Measurements from ENCODE around the gene CLIP2. TPM values are rescaled to one million over a fixed set of nuclear protein-coding genes. Genes with fewer than 3 reads are reported as not detected.
"Not testable (repeated sequence)": the region's sequence is repeated elsewhere in the genome, so short reads cannot be mapped to it uniquely, and the experiment has no call there.

Gene CLIP2
- total RNA-seq, result 24.0 and 26.5 TPM in 2 replicates
- long read RNA-seq, result 0 reads

DNA sequence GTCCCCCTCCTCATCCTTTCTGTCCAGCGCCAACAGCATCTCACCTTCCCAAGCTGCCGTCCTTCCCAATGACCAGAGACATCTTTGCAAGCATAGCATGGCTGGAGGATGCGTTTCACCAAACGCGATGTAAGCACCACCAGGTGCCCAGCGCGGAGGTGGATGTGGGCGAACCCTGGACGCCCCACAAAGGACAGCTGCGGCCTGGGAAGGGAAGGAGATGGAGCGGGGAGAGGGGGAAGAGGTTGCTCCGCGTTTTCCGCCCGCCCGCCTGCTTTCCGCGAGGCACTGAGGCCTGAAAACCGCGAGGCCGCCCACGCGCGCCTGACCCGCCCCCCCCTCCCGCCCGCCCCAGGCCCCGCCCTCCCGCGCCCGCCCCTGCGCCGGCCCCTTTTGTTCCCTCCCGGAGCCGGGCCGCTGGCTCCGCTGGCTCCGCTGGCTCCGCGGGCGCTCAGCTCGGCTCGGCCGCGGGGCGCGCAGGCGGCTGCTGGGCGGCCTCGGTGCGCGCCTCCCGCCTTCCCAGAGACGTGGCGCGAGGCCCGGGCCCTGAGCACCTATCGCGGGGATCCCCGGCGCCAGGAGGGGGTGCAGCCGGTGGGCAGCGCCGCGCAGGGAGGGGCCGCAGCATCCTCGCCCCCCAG lies at the start of gene CLIP2:
CLIP2 (plus strand) TSS at position 390 of the 641 bp plus-strand sequence. CDS start 28,140 bp downstream, outside the sequence.
- TF ChIP-seq, protein P1, sequence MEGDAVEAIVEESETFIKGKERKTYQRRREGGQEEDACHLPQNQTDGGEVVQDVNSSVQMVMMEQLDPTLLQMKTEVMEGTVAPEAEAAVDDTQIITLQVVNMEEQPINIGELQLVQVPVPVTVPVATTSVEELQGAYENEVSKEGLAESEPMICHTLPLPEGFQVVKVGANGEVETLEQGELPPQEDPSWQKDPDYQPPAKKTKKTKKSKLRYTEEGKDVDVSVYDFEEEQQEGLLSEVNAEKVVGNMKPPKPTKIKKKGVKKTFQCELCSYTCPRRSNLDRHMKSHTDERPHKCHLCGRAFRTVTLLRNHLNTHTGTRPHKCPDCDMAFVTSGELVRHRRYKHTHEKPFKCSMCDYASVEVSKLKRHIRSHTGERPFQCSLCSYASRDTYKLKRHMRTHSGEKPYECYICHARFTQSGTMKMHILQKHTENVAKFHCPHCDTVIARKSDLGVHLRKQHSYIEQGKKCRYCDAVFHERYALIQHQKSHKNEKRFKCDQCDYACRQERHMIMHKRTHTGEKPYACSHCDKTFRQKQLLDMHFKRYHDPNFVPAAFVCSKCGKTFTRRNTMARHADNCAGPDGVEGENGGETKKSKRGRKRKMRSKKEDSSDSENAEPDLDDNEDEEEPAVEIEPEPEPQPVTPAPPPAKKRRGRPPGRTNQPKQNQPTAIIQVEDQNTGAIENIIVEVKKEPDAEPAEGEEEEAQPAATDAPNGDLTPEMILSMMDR (conservative IDR thresholded peaks at IDR 0.05), result no peak
- peaks cover 28% of the 10 kb centered on the region for H3K4me1 Mint-ChIP-seq
- DNase-seq (ENCODE audit: low read depth, low spot score), result peak; percentile 62
- peaks cover 40% of the 10 kb centered on the region for H3K27me3 Mint-ChIP-seq (ENCODE audit: low read depth)
- peak within 1 kb of the TSS; percentile 88 for H3K4me3 Mint-ChIP-seq
- H3K27ac Mint-ChIP-seq (ENCODE audit: unreplicated experiment), result peak within 1 kb of the TSS; percentile 52
- H3K9me3 Mint-ChIP-seq, result no peaks in the 10 kb centered on the region
- no peaks in the 10 kb centered on the region for H3K36me3 Mint-ChIP-seq (ENCODE audit: low read depth)

DNA sequence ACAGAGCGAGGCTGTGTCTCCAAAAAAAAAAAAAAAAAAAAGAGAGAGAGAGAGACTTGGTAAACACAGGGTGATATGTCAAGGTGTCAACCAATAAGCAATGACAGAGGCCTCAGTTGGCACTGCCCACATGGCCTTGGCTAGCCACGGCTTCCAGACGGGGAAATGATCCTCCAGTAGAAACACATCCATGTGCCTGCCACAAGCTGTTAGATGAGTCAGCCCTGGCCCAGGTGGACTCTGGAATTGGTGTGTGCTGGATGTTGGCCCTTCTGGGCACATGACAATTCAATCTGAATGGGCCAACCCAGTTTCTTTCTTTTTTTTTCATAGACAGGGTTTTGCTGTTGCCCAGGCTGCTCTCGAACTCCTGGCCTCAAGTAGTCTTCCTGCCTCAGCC lies 48.7 kb upstream of the CLIP2 start:
- TF ChIP-seq, protein P1 (conservative IDR thresholded peaks at IDR 0.05), result no peak
- no peak for DNase-seq (ENCODE audit: low read depth, low spot score)
- no peak overlapping the region for H3K4me3 Mint-ChIP-seq
- no peaks in the 10 kb centered on the region for H3K27me3 Mint-ChIP-seq (ENCODE audit: low read depth)
- peaks cover 17% of the 10 kb centered on the region for H3K36me3 Mint-ChIP-seq (ENCODE audit: low read depth)
- no peak overlapping the region for H3K27ac Mint-ChIP-seq (ENCODE audit: unreplicated experiment)
- H3K9me3 Mint-ChIP-seq, result no peaks in the 10 kb centered on the region
- no peaks in the 10 kb centered on the region for H3K4me1 Mint-ChIP-seq

DNA sequence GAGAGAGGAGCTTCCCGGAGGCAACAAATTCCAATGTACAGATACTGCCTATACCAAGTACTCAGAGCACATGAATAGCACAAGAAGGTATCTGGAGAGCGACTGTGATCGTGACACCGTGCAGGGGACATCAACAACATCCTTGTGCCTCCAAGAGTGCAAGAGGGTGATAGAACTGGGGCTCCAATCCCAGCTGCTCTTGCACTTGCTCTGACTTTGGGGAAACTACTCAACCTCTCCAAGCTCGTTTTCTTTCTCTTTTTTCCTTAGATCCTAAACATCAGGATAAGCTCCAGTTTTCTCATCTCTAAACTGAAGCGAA lies 47.1 kb upstream of the CLIP2 start:
- no peak for DNase-seq (ENCODE audit: low read depth, low spot score)

DNA sequence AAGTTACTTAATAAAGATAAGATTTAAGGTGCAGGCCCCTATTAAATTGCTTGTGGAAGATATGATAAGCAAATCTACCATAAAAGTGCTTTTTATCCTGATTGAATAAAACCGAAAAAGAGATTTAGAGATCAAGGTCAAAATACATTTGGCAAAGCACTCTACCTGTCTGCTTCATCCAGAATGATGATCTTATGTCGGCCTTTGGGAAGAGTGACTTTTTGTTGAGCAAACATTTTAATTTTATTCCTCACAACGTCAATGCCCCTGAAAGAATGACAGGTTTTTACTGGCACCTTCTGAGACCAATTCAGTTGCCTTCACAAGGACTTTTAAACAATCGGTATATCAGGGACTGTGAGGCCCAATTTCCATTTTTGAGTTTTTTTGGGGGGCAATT lies 42.7 kb upstream of the CLIP2 start:
- no peaks in the 10 kb centered on the region for H3K9me3 Mint-ChIP-seq
- H3K4me1 Mint-ChIP-seq, result no peaks in the 10 kb centered on the region
- TF ChIP-seq, protein P1 (conservative IDR thresholded peaks at IDR 0.05), result no peak
- H3K36me3 Mint-ChIP-seq (ENCODE audit: low read depth), result peaks cover 20% of the 10 kb centered on the region
- H3K4me3 Mint-ChIP-seq, result peak overlapping the region; percentile 41
- H3K27me3 Mint-ChIP-seq (ENCODE audit: low read depth), result no peaks in the 10 kb centered on the region
- H3K27ac Mint-ChIP-seq (ENCODE audit: unreplicated experiment), result no peak overlapping the region
- no peak for DNase-seq (ENCODE audit: low read depth, low spot score)

More for the DNA sequence above, 47.1 kb upstream of the CLIP2 start:
- Mint-ChIP-seq H3K4me3 (no peak overlapping the region), H3K27me3 (ENCODE audit: low read depth) (no peaks in the 10 kb centered on the region), H3K36me3 (ENCODE audit: low read depth) (peaks cover 17% of the 10 kb centered on the region), H3K27ac (ENCODE audit: unreplicated experiment) (no peak overlapping the region), H3K4me1 (no peaks in the 10 kb centered on the region), H3K9me3 (no peaks in the 10 kb centered on the region)
- TF ChIP-seq, protein P1 (conservative IDR thresholded peaks at IDR 0.05), result no peak

DNA sequence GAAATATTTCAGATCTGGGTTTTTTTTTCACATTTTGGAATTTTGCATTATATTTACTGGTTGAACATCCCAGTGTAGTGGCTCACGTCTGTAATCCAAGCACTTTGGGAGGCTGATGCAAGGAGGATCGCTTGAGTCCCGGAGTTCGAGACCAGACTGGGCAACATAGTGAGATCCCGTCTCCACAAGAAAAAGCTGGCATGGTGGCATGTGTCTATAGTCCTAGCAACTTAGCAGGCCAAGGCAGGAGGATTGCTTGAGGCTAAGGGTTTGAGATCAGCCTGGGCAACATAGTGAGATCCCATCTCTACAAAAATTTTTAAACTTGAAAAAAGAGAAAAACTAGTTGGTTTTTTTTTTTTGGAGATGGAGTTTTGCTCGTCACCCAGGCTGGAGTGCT lies 41.1 kb upstream of the CLIP2 start:
- DNase-seq (ENCODE audit: low read depth, low spot score), result no peak
- Mint-ChIP-seq H3K4me1 (peaks cover 8% of the 10 kb centered on the region), H3K27me3 (ENCODE audit: low read depth) (no peaks in the 10 kb centered on the region), H3K27ac (ENCODE audit: unreplicated experiment) (no peak overlapping the region), H3K9me3 (no peaks in the 10 kb centered on the region), H3K36me3 (ENCODE audit: low read depth) (peaks cover 20% of the 10 kb centered on the region), H3K4me3 (peak overlapping the region; percentile 27)
- TF ChIP-seq, protein P1 (conservative IDR thresholded peaks at IDR 0.05), result no peak

DNA sequence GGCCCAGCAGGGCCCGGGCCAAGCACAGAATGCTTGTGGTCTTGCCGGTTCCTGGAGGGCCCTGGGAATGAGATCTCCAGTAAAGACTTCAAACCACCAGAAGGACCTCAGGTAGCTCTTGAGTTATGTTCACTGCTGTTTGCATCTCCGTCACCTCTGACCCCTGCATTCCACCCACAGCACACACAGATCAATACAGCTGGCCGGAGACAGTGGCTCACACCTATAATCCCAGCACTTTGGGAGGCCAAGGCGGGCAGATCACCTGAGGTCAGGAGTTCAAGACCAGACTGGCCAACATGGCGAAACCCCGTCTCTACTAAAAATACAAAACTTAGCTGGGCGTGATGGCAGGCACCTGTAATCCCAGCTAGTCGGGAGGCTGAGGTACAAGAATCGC lies 40.1 kb upstream of the CLIP2 start:
- not testable (repeated sequence) for H3K27ac Mint-ChIP-seq (ENCODE audit: unreplicated experiment); H3K9me3 Mint-ChIP-seq; DNase-seq (ENCODE audit: low read depth, low spot score); H3K27me3 Mint-ChIP-seq (ENCODE audit: low read depth)
- H3K4me1 Mint-ChIP-seq, result peaks cover 15% of the 10 kb centered on the region
- peaks cover 20% of the 10 kb centered on the region for H3K36me3 Mint-ChIP-seq (ENCODE audit: low read depth)
- peak overlapping the region; percentile 64 for H3K4me3 Mint-ChIP-seq
